ACHN (cell line): ENCODE data around the gene OPCML.

Source experiments
- DNase-seq: peaks from one replicate; pipeline ENCODE4 v3.0.0-alpha.2; 2015
- in situ Hi-C: cut with HindIII; loops from 2 replicates; pipeline ENCODE4 v1.10.0; 2017; ENCODE audit warnings: low sequenced_read_pairs, low pct_ligation_motif_present, low pct_unique_long_range_greater_than_20kb

The OPCML gene

GRCh38 chr11:132999516-132999915, 532.8 kb downstream of the OPCML start:
- in situ Hi-C loops = no loop called here
- no peak for DNase-seq

- no peak for DNase-seq
- in situ Hi-C loops = no loop called here
Observed at GRCh38 chr11:132999031-132999430, 533.3 kb downstream of the OPCML start.

- in situ Hi-C loops = no loop called here
- DNase-seq = no peak
Observed at GRCh38 chr11:132997396-132997795, 534.9 kb downstream of the OPCML start.

- DNase-seq = no peak
- in situ Hi-C loops = no loop called here
Observed at GRCh38 chr11:132994966-132995365, 537.3 kb downstream of the OPCML start.

GRCh38 chr11:132993991-132994502, 538.3 kb downstream of the OPCML start:
- no peak for DNase-seq
- in situ Hi-C loops = no loop called here

GRCh38 chr11:132992838-132993631, 539.3 kb downstream of the OPCML start:
- no peak for DNase-seq
- in situ Hi-C loops = no loop called here

- DNase-seq = no peak
- in situ Hi-C loops = no loop called here
Observed at GRCh38 chr11:132988411-132988810, 543.9 kb downstream of the OPCML start.

GRCh38 chr11:132987936-132988335, 544.4 kb downstream of the OPCML start:
- in situ Hi-C loops = no loop called here
- DNase-seq = no peak

- in situ Hi-C loops = no loop called here
- DNase-seq = no peak
Observed at GRCh38 chr11:132983641-132983978, 548.7 kb downstream of the OPCML start.

GRCh38 chr11:132982772-132983640, 549.3 kb downstream of the OPCML start:
- no peak for DNase-seq
- in situ Hi-C loops = no loop called here

- in situ Hi-C loops = no loop called here
- DNase-seq = no peak
Observed at GRCh38 chr11:132981131-132981956, 551.0 kb downstream of the OPCML start.

- in situ Hi-C loops = no loop called here
- DNase-seq = no peak
Observed at GRCh38 chr11:132980670-132981069, 551.6 kb downstream of the OPCML start.

- DNase-seq = no peak
- in situ Hi-C loops = no loop called here
Observed at GRCh38 chr11:132977746-132978145, 554.6 kb downstream of the OPCML start.

- no peak for DNase-seq
- in situ Hi-C loops = no loop called here
Observed at GRCh38 chr11:132977241-132977640, 555.1 kb downstream of the OPCML start.

- in situ Hi-C loops = no loop called here
- no peak for DNase-seq
Observed at GRCh38 chr11:132976115-132976514, 556.2 kb downstream of the OPCML start.

- in situ Hi-C loops = no loop called here
- no peak for DNase-seq
Observed at GRCh38 chr11:132973686-132974085, 558.6 kb downstream of the OPCML start.

GRCh38 chr11:132972565-132972964, 559.7 kb downstream of the OPCML start:
- DNase-seq = no peak
- in situ Hi-C loops = no loop called here

GRCh38 chr11:132971351-132971750, 561.0 kb downstream of the OPCML start:
- DNase-seq = no peak
- in situ Hi-C loops = no loop called here

- in situ Hi-C loops = no loop called here
- no peak for DNase-seq
Observed at GRCh38 chr11:132969892-132970291, 562.4 kb downstream of the OPCML start.
